GM19397 (cell line): ENCODE results near the gene GDPD1.
"Not testable (repeated sequence)": the region's sequence is repeated elsewhere in the genome, so short reads cannot be mapped to it uniquely, and the experiment has no call there.

Source experiments
- ATAC-seq: cut with Tn5 transposase; IDR thresholded peaks from one replicate; pipeline ENCODE4 v1.9.1; 2021; ENCODE audit warnings: mild to moderate bottlenecking, moderate library complexity; ENCODE audit not compliant: unreplicated experiment

GDPD1 gene

DNA sequence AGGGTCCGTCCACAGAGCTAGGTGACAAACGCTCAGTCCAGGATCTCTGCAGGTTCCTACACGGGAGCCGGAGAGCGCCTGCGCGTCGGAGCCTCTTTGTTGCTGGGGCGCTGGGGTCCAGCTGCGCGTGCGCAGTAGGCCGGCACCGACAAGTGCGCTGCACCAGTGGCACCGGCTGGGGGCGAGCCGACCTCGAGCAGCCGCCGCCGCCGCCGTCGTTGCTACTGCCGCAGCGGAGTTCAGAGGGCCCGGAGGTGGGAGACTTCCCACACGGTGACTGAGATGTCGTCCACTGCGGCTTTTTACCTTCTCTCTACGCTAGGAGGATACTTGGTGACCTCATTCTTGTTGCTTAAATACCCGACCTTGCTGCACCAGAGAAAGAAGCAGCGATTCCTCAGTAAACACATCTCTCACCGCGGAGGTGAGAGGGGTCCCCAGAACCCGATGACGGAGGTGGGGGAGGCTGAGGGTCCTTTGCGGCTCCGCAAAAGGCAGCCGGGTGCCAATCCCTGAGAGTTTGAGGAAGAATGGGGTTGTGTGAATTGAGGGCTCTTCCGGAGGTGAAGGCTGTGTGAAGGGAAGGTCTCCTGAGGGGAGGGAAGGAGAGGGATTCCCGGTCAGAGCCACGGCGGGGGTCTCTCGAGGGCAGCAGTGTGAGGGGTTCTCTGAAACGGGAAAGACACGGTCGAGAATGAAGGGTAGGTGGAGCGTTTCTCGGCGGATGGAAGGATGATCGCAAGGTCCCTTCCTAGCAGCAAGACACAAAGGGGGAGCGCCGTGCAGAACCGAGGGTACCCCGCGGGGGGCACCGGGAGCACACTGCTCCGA lies at the start of gene GDPD1:
Gene GDPD1 (plus strand): TSS at position 184 of the 831 bp plus-strand sequence. CDS start 99 bp downstream, at position 283.
- ATAC-seq: peak; percentile 97

DNA sequence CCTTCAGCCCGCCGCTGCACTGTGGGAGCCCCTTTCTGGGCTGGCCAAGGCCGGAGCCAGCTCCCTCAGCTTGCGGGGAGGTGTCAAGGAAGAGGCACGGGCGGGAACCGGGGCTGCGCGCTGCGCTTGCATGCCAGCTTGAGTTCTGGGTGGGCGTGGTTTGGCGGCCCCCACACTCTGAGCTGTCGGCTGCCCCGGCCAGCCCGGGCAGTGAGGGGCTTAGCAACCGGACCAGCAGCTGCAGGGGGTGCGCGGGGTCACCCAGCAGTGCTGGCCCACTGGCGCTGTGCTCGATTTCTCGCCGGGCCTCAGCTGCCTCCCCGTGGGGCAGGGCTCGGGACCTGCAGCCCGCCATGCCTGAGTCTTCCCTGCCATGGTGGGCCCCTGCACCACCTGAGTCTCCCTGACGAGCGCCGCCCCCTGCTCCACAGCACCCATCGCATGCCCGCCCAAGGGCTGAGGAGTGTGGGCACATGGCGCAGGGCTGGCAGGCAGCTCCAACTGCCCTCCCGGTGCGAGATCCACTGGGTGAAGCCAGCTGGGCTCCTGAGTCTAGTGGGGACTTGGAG lies 47.8 kb upstream of the GDPD1 start:
- no peak for ATAC-seq

DNA sequence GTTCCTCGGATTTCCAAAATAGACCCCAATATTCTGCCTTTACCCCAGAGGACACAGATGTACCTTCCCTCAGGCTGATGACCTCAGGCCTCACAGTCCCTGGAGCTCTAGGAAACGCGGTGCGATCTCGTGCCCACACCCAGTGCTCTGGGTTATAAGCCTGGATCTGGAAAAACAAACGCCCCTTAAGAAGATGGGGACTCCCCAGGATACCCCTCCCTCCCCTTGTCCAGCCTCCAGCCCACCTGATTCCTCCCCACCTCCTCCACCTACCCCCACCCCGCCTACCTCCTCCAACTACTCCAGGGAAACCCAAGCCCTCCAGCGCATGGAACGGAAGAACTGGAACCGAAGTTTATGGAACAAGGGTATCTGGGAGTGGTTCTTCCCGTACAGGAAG lies 45.6 kb upstream of the GDPD1 start:
- ATAC-seq: no peak

DNA sequence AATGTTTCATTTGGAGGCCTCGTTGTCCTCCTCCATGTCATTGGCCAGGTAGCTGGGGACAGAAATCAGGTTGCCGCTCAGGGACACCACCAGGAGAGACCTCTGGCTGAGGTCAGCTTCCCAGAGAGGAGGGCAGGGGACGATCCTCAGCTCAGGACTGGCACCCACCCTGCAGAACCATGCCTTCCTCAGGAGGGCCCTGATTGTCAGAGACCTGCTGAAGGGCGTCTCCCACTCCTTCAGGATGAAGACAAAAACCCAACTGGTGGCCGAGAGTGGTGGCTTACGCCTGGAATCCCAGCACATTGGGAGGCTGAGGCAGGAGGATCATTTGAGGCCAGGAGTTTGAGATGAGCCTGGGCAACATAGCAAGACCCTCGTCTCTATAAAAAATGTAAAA lies 45.2 kb upstream of the GDPD1 start:
- ATAC-seq: no peak

DNA sequence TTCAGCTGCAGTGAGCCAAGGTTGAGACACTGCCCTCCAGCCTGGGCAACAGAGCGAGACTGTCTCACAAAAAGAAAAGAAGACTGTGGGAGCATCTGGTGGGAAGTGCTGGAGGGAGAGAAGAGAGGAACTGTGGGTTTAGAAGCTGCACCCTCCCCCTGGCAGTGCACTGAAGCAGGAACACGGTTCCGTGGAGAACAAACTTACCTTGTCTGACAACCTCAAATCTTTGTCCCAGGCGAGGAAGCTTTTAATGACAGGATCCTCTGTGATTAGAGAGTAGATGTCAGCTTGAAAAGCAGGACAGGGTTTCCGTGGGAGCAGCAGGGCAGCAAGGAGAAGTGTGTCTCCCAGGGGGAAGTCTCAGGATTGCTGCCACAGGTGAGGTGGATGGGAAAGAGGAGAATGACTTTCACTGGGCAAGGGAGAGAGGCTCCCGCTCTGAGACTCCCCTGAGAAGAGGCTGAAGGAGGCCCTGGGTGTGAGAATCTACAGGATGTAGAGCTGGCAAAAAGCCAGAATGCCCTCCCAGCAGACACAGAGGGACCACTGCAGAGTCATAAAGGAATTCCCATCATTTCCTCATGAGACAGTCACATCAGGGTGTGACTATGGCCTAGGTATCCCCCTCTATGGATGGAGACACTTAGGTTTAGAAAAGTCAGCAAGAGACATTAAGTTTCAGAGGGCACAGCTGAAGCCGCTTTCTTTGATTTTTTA lies 41.9 kb upstream of the GDPD1 start:
- no peak for ATAC-seq

DNA sequence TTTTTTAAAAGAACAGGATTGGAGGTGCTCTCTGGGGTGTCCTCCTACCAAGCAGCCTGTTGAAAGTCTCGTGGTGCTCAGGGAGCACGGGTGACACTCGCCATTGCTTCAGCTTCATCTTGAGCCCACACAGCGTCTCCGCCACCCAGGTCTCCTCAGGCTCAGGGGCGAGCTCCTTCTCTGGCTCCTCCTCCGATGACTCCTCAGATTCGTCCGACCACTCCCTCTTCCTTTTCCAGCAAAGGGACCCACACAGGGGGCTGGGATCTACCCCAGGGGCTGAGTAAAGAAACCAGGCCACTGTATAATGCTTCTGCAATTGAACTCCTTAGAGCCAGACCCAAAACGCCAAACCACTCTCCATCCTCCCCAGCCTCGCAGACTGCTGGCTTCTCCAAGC lies 40.7 kb upstream of the GDPD1 start:
- ATAC-seq: not testable (repeated sequence)

DNA sequence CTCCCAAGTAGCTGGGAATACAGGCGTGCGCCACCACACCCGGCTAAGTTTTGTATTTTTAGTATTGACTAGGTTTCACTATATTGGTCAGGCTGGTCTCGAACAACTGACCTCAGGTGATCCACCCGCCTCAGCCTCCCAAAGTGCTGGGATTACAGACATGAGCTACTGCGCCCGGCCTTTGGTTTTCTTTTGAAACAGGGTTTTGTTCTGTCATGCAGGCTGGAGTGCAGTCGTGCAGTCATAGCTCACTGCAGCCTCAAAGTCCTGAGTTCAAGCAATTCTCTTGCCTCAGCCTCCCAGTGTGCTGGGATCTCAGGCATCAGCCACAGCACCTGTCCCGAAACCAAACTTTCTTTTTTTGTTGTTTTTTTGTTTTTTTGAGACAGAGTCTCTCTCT lies 39.7 kb upstream of the GDPD1 start:
- no peak for ATAC-seq

DNA sequence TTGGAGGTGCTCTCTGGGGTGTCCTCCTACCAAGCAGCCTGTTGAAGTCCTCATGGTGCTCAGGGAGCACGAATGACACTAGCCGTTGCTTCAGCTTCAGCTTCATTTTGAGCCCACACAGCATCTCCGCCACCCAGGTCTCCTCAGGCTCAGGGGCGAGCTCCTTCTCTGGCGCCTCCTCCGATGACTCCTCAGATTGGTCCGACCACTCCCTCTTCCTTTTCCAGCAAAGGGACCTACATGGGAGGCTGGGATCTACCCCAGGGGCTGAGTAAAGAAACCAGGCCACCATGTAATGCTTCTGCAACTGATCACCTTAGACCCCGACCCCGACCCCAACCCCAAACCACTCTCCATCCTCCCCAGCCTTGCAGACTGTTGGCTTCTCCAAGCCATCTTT lies 38.8 kb upstream of the GDPD1 start:
- no peak for ATAC-seq

DNA sequence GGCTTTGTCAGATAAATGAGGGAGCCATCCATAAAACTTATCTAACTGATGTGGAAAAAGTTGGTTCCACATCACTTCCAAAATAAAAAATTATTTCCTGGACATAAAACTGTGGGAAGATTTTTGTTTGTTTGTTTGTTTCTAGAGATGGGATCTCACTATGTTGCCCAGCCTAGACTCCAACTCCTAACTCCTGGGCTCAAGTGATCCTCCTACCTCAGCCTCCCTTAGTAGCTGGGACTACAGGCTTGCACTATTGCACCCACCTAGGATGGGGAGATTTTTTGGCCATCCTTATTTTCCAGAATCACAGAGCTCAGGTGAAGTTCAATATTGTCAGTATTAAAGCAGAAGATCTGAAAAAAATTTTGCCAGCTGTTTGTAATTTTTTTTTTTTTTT lies 34.3 kb upstream of the GDPD1 start:
- ATAC-seq: no peak

DNA sequence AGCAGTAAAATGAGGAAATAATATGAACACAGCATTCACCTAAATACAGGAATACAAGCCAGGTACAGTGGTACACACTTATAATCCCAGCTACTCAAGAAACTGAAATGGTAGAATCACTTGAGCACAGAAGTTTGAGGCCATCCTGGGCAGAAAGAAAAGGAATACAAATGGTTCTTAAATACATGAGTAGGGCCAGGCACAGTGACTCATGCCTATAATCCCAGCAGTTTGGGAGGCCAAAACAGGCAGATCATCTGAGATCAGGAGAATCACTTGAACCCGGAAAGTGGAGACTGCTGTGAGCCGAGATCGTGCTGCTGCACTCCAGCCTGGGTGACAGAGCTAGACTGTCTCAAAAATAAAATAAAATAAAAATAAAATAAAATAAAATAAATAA lies 33.5 kb upstream of the GDPD1 start:
- ATAC-seq: no peak

DNA sequence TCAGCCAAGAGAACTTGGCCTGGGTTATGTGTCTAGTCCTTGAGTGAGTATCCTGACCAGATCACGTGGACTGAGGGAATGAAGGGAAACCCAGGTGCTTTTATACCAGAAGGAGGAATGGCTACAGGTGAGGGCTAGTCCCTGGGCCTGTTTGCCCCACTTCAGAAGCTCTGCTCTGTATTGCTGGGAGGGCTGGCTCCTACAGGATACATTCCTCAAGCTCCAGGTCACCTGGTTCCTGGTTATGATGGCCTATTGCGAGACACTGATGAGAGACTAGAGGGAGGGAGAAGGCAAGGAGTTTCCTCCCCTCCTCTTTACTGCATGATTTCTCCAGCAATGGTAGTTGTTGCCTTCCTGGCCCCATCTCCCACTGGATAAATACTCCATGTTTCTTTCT lies 29.5 kb upstream of the GDPD1 start:
- no peak for ATAC-seq

DNA sequence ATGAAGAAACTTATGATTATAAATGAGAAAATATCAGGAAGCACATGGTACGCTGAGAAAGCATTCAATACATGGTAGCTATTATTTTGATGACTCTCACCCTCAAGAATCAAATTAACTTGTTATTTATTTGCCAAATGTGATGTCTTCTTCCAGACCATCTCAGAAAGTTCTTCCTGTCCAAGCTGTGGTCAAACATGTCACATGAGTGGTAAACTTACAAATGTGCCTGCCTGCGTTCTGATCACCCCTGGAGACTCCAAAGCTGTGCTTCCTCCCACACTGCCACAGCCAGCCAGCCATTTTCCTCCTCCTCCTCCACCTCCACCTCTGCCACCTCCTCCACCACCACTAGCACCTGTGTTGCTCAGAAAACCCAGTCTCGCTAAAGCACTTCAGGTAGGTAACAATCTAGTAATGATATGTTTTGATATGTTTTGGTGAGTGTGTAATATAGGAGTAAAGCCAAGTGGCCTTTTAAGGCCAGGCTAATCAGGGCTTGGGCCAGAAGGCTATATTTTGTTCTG lies 26.9 kb upstream of the GDPD1 start:
- ATAC-seq: no peak

DNA sequence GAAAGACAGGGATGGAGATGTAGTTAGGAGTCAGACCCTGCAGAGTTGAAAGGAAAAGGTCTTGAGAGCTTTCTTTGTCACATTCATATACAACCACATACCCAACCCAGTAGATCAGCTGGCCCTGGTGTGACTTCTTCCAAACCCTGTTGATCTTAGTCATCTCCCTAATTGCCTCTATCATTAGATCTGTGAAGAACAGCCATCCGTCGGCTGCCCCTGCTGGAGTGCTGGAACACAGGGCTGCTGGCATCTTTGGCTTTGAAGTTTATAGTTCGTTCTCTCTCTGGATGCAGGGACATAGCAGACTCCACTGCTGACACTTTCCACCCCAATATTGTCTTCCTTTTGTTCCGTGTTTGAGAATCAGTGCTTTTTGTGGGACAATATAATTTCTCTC lies 20.9 kb upstream of the GDPD1 start:
- no peak for ATAC-seq

DNA sequence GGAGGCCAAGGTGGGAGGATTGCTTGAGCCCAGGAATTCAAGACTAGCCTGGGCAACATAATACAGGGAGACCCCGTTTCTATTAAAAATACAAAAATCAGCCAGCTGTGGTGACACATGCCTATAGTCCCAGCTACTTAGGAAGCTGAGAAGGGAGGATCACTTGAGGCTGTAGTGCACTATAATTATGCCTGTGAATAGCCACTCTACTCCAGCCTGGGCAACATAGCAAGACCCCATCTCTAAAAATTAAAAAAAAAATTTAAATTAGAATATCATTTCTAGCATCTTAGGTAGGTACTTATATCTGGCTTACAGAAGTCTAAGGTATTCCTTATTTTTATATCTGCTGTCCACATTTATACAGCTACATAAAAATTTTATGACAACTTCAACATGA lies 18.0 kb upstream of the GDPD1 start:
- ATAC-seq: no peak

DNA sequence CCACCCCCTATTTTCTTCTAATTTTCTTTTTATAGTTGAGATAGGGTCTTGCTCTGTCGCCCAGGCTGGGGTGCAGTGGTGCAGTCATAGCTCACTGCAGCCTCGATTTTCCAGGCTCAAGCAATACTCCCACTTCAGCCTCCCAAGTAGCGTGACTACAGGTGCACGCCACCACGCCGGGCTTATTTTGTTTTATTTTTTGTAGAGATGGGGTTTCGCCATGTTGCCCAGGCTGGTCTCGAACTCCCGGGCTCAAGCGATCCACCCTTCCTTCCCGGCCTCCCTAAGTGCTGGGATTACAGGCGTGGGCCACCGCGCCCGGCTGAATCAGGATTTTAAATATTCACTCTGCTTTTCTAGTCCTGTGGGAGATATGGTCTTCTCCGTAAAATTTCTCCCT lies 941 bp upstream of the GDPD1 start:
- ATAC-seq: no peak

DNA sequence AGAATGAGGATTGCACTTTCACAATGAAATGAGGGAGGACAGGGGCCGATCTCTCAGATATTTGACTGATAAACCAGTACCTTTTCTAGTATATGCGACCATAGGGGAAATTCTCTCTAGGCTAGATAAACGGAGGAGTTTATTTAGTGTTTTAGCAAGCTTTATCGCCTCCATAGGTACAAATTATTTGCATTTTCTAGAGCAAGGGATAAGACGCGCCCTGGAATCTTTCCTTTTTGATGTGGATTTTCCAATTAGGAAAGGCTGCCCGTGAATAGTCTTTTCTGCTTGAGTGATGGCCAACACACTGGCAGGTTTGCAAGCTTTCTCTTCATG lies 351 bp upstream of the GDPD1 start:
- no peak for ATAC-seq

DNA sequence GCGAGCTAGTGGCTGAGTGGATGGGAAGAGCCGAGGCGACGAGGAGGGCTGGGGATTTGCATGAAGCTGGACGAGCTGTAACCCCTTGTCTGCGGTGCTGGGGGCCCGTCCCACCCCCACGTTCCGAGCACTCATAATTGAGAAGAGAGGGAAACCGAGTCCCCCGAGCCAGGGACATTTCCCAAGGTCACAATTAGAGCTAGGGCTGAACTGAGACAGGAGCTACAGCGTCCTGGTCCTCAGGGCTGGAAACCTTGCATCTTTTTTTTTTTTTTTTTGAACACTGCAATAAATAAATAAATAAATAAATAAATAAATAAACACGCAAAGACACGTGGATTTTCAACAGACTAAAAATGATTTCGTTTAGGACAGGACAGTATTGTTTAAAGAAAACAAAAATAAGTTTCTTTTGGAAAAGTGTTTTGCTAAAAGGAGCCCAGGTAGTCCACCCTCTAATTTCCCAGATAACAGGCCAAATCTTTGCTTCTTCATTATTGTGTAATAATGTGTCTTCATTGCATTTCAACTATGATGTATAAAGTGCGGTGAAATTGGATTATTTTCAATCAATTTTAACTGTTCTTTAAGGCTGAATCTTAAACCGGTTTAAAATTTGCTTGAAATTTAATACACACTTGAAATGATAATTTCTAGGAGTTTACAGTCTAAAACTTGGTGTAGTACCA lies 992 bp downstream of the GDPD1 start:
- ATAC-seq: no peak

DNA sequence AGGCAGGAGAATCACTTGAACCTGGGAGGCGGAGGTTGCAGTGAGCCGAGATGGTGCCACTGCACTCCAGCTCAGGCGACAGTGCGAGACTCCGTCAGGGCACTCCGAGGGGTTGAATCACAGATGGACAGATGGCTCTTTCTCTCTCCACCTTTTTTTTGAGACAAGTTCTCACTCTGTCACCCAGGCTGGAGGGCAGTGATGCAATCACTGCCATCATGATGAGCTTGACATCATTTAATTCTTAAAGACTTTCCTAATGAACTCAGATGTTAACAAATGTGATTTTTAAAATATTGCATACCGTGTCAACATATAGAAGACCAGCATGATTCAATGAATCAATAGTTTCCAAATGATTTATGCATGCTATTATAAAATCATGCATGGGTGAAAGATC lies 3.5 kb downstream of the GDPD1 start:
- no peak for ATAC-seq

DNA sequence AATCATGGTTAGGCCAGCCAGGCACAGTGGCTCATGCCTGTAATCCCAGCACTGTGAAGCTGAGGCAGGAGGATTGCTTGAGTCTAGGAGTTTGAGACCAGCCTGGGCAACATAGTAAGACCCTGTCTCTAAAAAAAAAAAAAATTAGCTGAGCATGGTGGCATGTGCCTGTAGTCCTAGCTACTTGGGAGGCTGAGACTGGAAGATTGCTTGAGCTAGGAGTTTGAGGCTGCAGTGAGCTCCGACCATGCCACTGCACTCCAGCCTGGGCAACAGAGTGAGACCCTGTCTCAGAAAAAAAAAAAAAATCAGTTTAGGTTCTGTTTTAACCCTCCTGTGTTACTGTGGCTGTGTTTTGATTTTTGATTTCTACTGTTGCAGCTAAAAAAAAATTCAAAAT lies 8.3 kb downstream of the GDPD1 start:
- ATAC-seq: not testable (repeated sequence)

DNA sequence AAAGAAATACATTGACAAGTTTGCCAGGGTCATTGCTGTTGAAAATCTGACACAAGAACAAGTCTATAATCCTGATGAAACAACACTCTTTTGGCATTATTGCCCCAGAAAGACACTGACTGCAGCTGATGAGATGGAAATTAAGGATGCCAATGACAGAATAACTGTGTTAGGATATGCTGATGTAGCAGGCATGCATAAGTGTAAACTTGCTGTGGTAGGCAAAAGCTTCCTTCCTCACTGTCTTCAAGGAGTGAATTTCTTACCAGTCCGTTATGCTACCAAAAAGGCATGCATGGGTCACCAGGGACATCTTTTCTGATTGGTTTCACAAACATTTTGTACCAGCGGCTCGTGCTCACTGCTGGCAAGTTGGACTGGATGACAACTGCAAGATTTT lies 10.5 kb downstream of the GDPD1 start:
- no peak for ATAC-seq

DNA sequence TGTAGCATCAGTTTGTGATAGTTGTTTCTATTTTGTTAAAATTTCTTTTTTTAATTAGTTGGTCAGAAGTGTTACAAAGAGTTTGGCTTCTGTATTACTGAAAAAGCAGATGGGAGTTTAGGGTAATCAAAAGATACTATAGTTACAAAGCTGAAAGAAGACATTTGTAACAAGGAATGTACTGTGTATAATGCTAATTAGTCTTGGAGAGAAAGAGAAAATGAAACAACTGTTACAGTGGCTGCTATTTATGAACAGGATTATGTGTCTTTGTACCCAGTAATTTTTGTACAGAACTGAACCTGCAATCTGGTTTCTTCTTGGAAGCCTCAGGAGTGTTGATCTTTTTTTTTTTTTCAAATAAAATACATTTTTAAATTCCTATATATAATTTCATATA lies 14.3 kb downstream of the GDPD1 start:
- ATAC-seq: no peak
